DOHH2 (cell line): Measurements from ENCODE around the gene ARID4B.

Experiments
- H3F3A ChIP-seq: fragments of 200-600 bp; sonication (generic), shearing (Covaris generic); 2 replicates; pipeline ENCODE4 v1.6.0; 2016; ENCODE audit warnings: antibody characterized with exemption, mild to moderate bottlenecking; ENCODE audit not compliant: control insufficient read depth, insufficient read depth
- H3K27ac ChIP-seq: fragments of 200-600 bp; sonication (generic); 2 replicates; pipeline ENCODE4 v1.5.1; 2014; ENCODE audit warnings: low read depth, mild to moderate bottlenecking, low read length, moderate library complexity
- H3K27me3 ChIP-seq: fragments of 200-600 bp; sonication (generic); 2 replicates; pipeline ENCODE4 v1.6.1; 2014; ENCODE audit warnings: mild to moderate bottlenecking, low read length, mixed read lengths; ENCODE audit not compliant: control insufficient read depth
- H3K36me3 ChIP-seq: fragments of 200-600 bp; sonication (generic); 2 replicates; pipeline ENCODE4 v1.6.1; 2014; ENCODE audit warnings: mild to moderate bottlenecking, low read length, moderate library complexity, mixed read lengths; ENCODE audit not compliant: control insufficient read depth
- H3K4me1 ChIP-seq: fragments of 200-600 bp; sonication (generic); 2 replicates; pipeline ENCODE4 v1.6.1; 2014; ENCODE audit warnings: mild to moderate bottlenecking, low read length, mixed read lengths; ENCODE audit not compliant: control insufficient read depth
- H3K4me2 ChIP-seq: fragments of 200-600 bp; sonication (generic); 2 replicates; pipeline ENCODE4 v1.6.0; 2014; ENCODE audit warnings: mild to moderate bottlenecking, low read length, moderate library complexity
- H3K4me3 ChIP-seq: fragments of 200-600 bp; sonication (generic); 2 replicates; pipeline ENCODE4 v1.5.1; 2014; ENCODE audit warnings: mild to moderate bottlenecking, low read length, mixed read lengths
- H3K79me2 ChIP-seq: fragments of 200-600 bp; sonication (generic); 2 replicates; pipeline ENCODE4 v1.6.1; 2014; ENCODE audit warnings: mild to moderate bottlenecking, low read length, mixed read lengths; ENCODE audit not compliant: control insufficient read depth
- H3K9me2 ChIP-seq: fragments of 200-600 bp; sonication (generic); replicated peaks from 2 replicates; pipeline ENCODE4 v1.6.1; 2014; ENCODE audit warnings: mild to moderate bottlenecking, low read length, mixed read lengths; ENCODE audit not compliant: control insufficient read depth
- H3K9me3 ChIP-seq: fragments of 200-600 bp; sonication (generic); 2 replicates; pipeline ENCODE4 v1.6.1; 2014; ENCODE audit warnings: antibody characterized with exemption, low read length, mixed read lengths; ENCODE audit not compliant: control insufficient read depth, insufficient read depth
- H4K20me1 ChIP-seq: fragments of 200-600 bp; sonication (generic); 2 replicates; pipeline ENCODE4 v1.6.0; 2014; ENCODE audit warnings: low read depth, mild to moderate bottlenecking, antibody characterized with exemption, low read length, moderate library complexity; ENCODE audit not compliant: control insufficient read depth, insufficient read depth
- EZH2phosphoT487 ChIP-seq: fragments of 200-600 bp; sonication (generic); IDR thresholded peaks from 2 replicates; pipeline ENCODE4 v1.6.1; 2017; ENCODE audit warnings: borderline replicate concordance, mild to moderate bottlenecking, antibody characterized with exemption, low read length, moderate library complexity, mixed read lengths
- TF ChIP-seq, protein P1 (sequence below): fragments of 200-600 bp; sonication (generic); IDR thresholded peaks from one replicate; pipeline ENCODE4 v1.5.1; 2014; ENCODE audit warnings: antibody characterized with exemption, mild to moderate bottlenecking, low read depth, low read length; ENCODE audit not compliant: poor library complexity, severe bottlenecking

The ARID4B gene

DNA sequence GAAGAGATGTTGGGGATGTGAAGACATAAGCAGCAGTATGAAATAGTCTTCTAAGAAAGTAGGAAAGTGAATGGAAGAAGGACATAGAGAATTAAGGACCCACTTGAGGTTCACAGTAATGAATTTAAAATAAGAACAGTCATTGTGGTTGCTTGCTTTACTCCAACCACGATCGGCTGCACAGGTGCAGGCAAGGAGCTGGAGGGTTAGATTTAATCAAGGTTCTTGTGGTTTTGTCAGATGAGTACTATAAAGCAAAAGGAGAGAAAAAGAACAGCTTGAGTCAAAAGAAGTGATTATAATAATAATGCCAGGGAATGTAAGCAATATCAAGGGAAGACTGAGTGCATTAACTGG lies 120.8 kb downstream of the ARID4B start:
- TF ChIP-seq EZH2phosphoT487: no peak
- TF ChIP-seq, protein P1, sequence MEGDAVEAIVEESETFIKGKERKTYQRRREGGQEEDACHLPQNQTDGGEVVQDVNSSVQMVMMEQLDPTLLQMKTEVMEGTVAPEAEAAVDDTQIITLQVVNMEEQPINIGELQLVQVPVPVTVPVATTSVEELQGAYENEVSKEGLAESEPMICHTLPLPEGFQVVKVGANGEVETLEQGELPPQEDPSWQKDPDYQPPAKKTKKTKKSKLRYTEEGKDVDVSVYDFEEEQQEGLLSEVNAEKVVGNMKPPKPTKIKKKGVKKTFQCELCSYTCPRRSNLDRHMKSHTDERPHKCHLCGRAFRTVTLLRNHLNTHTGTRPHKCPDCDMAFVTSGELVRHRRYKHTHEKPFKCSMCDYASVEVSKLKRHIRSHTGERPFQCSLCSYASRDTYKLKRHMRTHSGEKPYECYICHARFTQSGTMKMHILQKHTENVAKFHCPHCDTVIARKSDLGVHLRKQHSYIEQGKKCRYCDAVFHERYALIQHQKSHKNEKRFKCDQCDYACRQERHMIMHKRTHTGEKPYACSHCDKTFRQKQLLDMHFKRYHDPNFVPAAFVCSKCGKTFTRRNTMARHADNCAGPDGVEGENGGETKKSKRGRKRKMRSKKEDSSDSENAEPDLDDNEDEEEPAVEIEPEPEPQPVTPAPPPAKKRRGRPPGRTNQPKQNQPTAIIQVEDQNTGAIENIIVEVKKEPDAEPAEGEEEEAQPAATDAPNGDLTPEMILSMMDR: no peak
- Histone ChIP-seq H3K36me3 (peaks cover 34% of the 10 kb centered on the region), H3K27ac (no peak overlapping the region), H3K4me1 (no peaks in the 10 kb centered on the region), H3K9me2 (no peaks in the 10 kb centered on the region), H4K20me1 (no peaks in the 10 kb centered on the region), H3F3A (no peaks in the 10 kb centered on the region), H3K4me3 (no peak overlapping the region), H3K27me3 (no peaks in the 10 kb centered on the region), H3K4me2 (no peak overlapping the region), H3K9me3 (no peaks in the 10 kb centered on the region), H3K79me2 (no peaks in the 10 kb centered on the region)

DNA sequence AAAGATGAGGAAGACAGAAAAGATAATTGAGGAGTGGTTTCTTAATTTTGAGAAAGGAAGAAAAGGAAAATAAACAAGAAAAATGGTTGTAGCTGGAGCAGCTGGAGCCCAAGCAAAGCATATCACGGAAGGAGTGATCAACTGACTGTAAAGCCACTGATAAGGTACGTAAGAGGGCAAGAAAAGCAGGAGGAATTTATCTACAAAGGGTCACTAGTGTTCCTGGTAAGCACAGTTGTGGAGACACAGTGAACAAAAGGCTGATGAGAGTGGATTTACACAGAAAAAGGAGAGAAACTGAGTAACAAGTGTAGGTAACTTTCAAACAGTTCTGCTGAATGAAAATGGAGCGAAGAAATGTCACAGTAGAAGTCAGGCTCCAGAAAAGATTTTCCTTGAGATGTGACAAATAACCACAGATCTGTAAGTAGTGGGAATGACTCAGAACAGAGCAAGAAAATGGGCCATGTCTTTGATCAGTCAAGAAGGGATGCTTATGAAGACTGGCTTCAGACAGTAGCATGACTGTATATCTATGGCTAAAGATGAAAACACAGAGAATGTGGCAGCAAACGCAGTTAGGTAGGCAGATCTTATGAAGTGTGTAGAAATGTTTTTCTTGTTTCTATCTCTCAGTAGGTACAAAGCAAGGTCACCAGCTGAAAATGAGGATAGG lies 121.3 kb downstream of the ARID4B start:
- no peak overlapping the region for H3K4me2 ChIP-seq
- peaks cover 29% of the 10 kb centered on the region for H3K36me3 ChIP-seq
- H3K4me1 ChIP-seq: no peaks in the 10 kb centered on the region
- TF ChIP-seq, protein P1: no peak
- no peak for TF ChIP-seq EZH2phosphoT487
- no peaks in the 10 kb centered on the region for H3K27me3 ChIP-seq
- H3F3A ChIP-seq: no peaks in the 10 kb centered on the region
- no peaks in the 10 kb centered on the region for H3K9me2 ChIP-seq
- H3K4me3 ChIP-seq: no peak overlapping the region
- H3K79me2 ChIP-seq: no peaks in the 10 kb centered on the region
- H4K20me1 ChIP-seq: no peaks in the 10 kb centered on the region
- no peak overlapping the region for H3K27ac ChIP-seq
- no peaks in the 10 kb centered on the region for H3K9me3 ChIP-seq

DNA sequence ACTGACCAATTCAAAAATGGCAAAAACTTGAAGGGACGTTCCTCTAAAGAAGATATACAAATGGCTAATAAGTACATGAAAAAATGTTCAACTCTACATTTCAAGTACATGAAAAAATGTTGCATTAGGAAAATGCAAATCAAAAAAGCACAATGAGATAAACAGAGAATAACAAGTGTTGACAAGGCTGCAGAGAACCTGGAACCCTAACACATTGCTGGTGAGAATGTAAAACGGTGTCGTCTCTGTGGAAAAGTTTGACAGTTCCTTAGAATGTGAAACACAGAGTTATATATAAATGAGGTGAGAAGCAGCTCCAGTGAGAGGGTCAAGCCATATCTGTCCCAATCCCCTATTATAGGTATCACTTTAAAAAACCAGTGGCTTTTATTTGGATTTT lies 122.3 kb downstream of the ARID4B start:
- no peaks in the 10 kb centered on the region for H3K79me2 ChIP-seq
- H3K4me1 ChIP-seq: no peaks in the 10 kb centered on the region
- no peaks in the 10 kb centered on the region for H4K20me1 ChIP-seq
- TF ChIP-seq EZH2phosphoT487: no peak
- TF ChIP-seq, protein P1: no peak
- H3K4me2 ChIP-seq: no peak overlapping the region
- H3K27me3 ChIP-seq: no peaks in the 10 kb centered on the region
- no peaks in the 10 kb centered on the region for H3K9me2 ChIP-seq
- H3K4me3 ChIP-seq: no peak overlapping the region
- H3F3A ChIP-seq: no peaks in the 10 kb centered on the region
- peaks cover 29% of the 10 kb centered on the region for H3K36me3 ChIP-seq
- H3K9me3 ChIP-seq: no peaks in the 10 kb centered on the region
- H3K27ac ChIP-seq: no peak overlapping the region
